HepG2 (cell line): ENCODE results near the gene DQX1. TPM values are rescaled to one million over a fixed set of nuclear protein-coding genes. Genes with fewer than 3 reads are reported as not detected.

ENCODE experiments used
- CCAR2 ChIP-seq: fragments of 200-400 bp; formaldehyde crosslinking; optimal IDR thresholded peaks from 2 replicates; pipeline ENCODE3; 2018; ENCODE audit warnings: low read depth, mild to moderate bottlenecking, low read length, moderate library complexity
- DMAP1 ChIP-seq: IDR thresholded peaks from 2 replicates; pipeline ENCODE4 v1.6.1; 2016
- ELF3 ChIP-seq: IDR thresholded peaks from 2 replicates; pipeline ENCODE4 v1.6.1; 2016; ENCODE audit warnings: missing genetic modification reagents, missing compliant biosample characterization
- KDM1A ChIP-seq: IDR thresholded peaks from 2 replicates; pipeline ENCODE4 v1.6.1; 2016; ENCODE audit warnings: missing compliant biosample characterization
- KLF12 ChIP-seq: sonication (generic); formaldehyde crosslinking; IDR thresholded peaks from 2 replicates; pipeline ENCODE4 v1.4.0; 2020; ENCODE audit warnings: missing genetic modification reagents, borderline replicate concordance
- PCBP1 ChIP-seq: fragments of 200-400 bp; formaldehyde crosslinking; IDR thresholded peaks from 2 replicates; pipeline ENCODE4 v1.6.1; 2017; ENCODE audit warnings: mild to moderate bottlenecking, low read depth, low read length, borderline replicate concordance
- PLRG1 ChIP-seq: fragments of 450-650 bp; conservative IDR thresholded peaks from 2 replicates; pipeline ENCODE4 v1.6.1; 2016
- RBFOX2 ChIP-seq: fragments of 200-400 bp; formaldehyde crosslinking; IDR thresholded peaks from 2 replicates; pipeline ENCODE4 v1.6.1; 2017; ENCODE audit warnings: low read depth, mild to moderate bottlenecking, low read length
- TCF7L2 ChIP-seq: IDR thresholded peaks from 2 replicates; pipeline ENCODE4 v1.6.1; 2011; ENCODE audit warnings: mild to moderate bottlenecking, low read depth, low read length, moderate library complexity
- TGIF2 ChIP-seq: IDR thresholded peaks from 2 replicates; pipeline ENCODE4 v1.6.1; 2016; ENCODE audit warnings: control low read depth, missing compliant biosample characterization
- ZNF138 ChIP-seq: sonication (generic); formaldehyde crosslinking; IDR thresholded peaks from 2 replicates; pipeline ENCODE4 v1.5.0; 2020; ENCODE audit warnings: mild to moderate bottlenecking, low read depth, missing genetic modification reagents
- ZNF143 ChIP-seq: sonication (generic); formaldehyde crosslinking; IDR thresholded peaks from 2 replicates; pipeline ENCODE4 v1.4.0; 2020; ENCODE audit warnings: missing genetic modification reagents
- ZNF510 ChIP-seq: sonication (generic); formaldehyde crosslinking; IDR thresholded peaks from 2 replicates; pipeline ENCODE4 v1.4.0; 2020; ENCODE audit warnings: low read depth, mild to moderate bottlenecking, missing genetic modification reagents
- ZNF777 ChIP-seq: sonication (generic); formaldehyde crosslinking; IDR thresholded peaks from 2 replicates; pipeline ENCODE4 v1.4.0; 2020; ENCODE audit warnings: missing genetic modification reagents
- ZNF788 ChIP-seq: sonication (generic); formaldehyde crosslinking; IDR thresholded peaks from 2 replicates; pipeline ENCODE4 v1.5.0; 2020; ENCODE audit warnings: mild to moderate bottlenecking, missing genetic modification reagents, borderline replicate concordance
- polyA plus RNA-seq, 8 experiments: library from polyadenylated mRNA; depleted of rRNA in 3 of 8; stranded (reverse) in 7 of 8; unstranded in 1 of 8; fragments of >200 nt; fragmentation: Illumina TruSeq in 4 of 8; extraction: Trizol in 4 of 8; gene quantifications; 2 replicates each; pipeline versions ENCODE4 v1.2.1 to v1.2.3, GENCODE V29; 2011 to 2016; ENCODE audit warnings: low read depth in 4 of 8, missing spikeins in 1 of 8, mixed read lengths in 1 of 8; ENCODE audit not compliant: insufficient read depth in 1 of 8
- total RNA-seq, 5 experiments: library from RNA; depleted of rRNA; stranded (reverse); fragments of >200 nt; fragmentation: Illumina TruSeq; extraction: Trizol; gene quantifications; 2 replicates each; pipeline ENCODE4 v1.2.3, GENCODE V29; 2016; ENCODE audit warnings: low read depth in 1 of 5
- TF ChIP-seq, protein P1 (sequence below): IDR thresholded peaks from 2 replicates; pipeline ENCODE4 v1.6.1; 2016; ENCODE audit warnings: low read depth, missing genetic modification reagents, missing compliant biosample characterization
- TF ChIP-seq, protein P2 (sequence below): sonication (generic); formaldehyde crosslinking; IDR thresholded peaks from 2 replicates; pipeline ENCODE4 v1.5.0; 2020; ENCODE audit warnings: missing genetic modification reagents
- TF ChIP-seq, protein P3 (sequence below): IDR thresholded peaks from 2 replicates; pipeline ENCODE4 v1.6.1; 2012; ENCODE audit warnings: inconsistent platforms
- TF ChIP-seq, protein P4 (sequence below): sonication (generic); IDR thresholded peaks from 2 replicates; pipeline ENCODE4 v1.6.1; 2016; ENCODE audit warnings: low read depth, borderline replicate concordance
- TF ChIP-seq, protein P5 (sequence below): IDR thresholded peaks from 2 replicates; pipeline ENCODE4 v1.6.1; 2016; ENCODE audit warnings: mild to moderate bottlenecking, missing biosample characterization, missing genetic modification reagents
- TF ChIP-seq, protein P6 (sequence below): sonication (generic); formaldehyde crosslinking; conservative IDR thresholded peaks from 2 replicates; pipeline ENCODE4 v1.5.0; 2020; ENCODE audit warnings: missing genetic modification reagents

The DQX1 gene
- total and polyA plus RNA-seq, 2 of the 13 experiments (the other 11 are each of a cell fraction or from before 2014, with no cell fraction given) = 27.6 to 89.8 TPM

DNA sequence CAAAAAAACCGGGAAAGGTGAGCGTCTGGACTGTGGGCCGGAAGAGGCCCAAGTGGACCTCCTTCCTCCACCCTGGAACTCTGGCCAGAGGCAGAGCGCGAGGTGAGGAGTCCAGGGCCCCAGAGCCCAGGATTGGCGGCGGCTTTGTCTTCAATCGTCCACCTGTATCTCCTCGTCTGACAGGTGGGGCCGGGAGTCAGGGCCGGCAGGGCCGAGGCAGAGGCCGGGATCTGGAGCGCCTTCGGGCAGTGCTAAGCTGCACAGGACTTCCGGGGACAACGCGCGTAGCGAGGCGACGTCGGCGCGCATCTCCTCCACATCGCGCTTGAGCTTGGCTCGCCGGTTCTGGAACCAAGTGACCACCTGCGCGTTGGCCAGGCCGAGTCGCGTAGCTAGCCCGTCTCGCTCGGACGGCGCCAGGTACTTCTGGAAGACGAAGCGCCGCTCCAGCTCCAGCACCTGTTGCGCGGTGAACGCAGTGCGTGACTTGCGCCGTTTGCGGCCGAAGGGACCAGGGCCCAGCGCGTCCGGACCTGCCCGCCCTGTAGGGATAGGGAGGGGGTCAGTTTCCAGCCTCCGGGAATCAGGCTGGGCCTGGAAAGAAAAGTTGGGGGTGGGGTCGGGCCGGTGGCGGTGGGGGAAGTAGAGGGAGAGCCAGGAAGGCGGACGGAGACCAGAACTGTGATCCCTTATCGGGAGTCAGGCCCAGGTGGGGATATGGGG lies 28.1 kb downstream of the DQX1 start (continued):
- TF ChIP-seq, protein P1, sequence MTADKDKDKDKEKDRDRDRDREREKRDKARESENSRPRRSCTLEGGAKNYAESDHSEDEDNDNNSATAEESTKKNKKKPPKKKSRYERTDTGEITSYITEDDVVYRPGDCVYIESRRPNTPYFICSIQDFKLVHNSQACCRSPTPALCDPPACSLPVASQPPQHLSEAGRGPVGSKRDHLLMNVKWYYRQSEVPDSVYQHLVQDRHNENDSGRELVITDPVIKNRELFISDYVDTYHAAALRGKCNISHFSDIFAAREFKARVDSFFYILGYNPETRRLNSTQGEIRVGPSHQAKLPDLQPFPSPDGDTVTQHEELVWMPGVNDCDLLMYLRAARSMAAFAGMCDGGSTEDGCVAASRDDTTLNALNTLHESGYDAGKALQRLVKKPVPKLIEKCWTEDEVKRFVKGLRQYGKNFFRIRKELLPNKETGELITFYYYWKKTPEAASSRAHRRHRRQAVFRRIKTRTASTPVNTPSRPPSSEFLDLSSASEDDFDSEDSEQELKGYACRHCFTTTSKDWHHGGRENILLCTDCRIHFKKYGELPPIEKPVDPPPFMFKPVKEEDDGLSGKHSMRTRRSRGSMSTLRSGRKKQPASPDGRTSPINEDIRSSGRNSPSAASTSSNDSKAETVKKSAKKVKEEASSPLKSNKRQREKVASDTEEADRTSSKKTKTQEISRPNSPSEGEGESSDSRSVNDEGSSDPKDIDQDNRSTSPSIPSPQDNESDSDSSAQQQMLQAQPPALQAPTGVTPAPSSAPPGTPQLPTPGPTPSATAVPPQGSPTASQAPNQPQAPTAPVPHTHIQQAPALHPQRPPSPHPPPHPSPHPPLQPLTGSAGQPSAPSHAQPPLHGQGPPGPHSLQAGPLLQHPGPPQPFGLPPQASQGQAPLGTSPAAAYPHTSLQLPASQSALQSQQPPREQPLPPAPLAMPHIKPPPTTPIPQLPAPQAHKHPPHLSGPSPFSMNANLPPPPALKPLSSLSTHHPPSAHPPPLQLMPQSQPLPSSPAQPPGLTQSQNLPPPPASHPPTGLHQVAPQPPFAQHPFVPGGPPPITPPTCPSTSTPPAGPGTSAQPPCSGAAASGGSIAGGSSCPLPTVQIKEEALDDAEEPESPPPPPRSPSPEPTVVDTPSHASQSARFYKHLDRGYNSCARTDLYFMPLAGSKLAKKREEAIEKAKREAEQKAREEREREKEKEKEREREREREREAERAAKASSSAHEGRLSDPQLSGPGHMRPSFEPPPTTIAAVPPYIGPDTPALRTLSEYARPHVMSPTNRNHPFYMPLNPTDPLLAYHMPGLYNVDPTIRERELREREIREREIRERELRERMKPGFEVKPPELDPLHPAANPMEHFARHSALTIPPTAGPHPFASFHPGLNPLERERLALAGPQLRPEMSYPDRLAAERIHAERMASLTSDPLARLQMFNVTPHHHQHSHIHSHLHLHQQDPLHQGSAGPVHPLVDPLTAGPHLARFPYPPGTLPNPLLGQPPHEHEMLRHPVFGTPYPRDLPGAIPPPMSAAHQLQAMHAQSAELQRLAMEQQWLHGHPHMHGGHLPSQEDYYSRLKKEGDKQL (CRISPR knock-in tag) = peak; percentile 13; the same call in 1 of the 2 replicates
- TF ChIP-seq KLF12 (CRISPR knock-in tag) (0 out of 2 replicates have a peak, but pooled peaks have one; percentile 32), PCBP1 (no peak), ZNF788 (CRISPR knock-in tag) (0 out of 2 replicates have a peak, but pooled peaks have one; percentile 45), ZNF143 (CRISPR knock-in tag) (no peak), TGIF2 (CRISPR knock-in tag) (no peak; the same call in 1 of the 2 replicates), ZNF510 (CRISPR knock-in tag) (no peak), ZNF138 (CRISPR knock-in tag) (peak; percentile 66; the same call in 1 of the 2 replicates), KDM1A (CRISPR knock-in tag) (no peak), PLRG1 (no peak), CCAR2 (no peak), ELF3 (0 out of 2 replicates have a peak, but pooled peaks have one; percentile 15), DMAP1 (CRISPR knock-in tag) (peak; percentile 33), TCF7L2 (no peak), RBFOX2 (peak; percentile 85), ZNF777 (CRISPR knock-in tag) (0 out of 2 replicates have a peak, but pooled peaks have one; percentile 49)
- TF ChIP-seq, protein P2, sequence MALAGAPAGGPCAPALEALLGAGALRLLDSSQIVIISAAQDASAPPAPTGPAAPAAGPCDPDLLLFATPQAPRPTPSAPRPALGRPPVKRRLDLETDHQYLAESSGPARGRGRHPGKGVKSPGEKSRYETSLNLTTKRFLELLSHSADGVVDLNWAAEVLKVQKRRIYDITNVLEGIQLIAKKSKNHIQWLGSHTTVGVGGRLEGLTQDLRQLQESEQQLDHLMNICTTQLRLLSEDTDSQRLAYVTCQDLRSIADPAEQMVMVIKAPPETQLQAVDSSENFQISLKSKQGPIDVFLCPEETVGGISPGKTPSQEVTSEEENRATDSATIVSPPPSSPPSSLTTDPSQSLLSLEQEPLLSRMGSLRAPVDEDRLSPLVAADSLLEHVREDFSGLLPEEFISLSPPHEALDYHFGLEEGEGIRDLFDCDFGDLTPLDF (CRISPR knock-in tag) = no peak
- TF ChIP-seq, protein P3, sequence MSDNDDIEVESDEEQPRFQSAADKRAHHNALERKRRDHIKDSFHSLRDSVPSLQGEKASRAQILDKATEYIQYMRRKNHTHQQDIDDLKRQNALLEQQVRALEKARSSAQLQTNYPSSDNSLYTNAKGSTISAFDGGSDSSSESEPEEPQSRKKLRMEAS = no peak
- TF ChIP-seq, protein P4, sequence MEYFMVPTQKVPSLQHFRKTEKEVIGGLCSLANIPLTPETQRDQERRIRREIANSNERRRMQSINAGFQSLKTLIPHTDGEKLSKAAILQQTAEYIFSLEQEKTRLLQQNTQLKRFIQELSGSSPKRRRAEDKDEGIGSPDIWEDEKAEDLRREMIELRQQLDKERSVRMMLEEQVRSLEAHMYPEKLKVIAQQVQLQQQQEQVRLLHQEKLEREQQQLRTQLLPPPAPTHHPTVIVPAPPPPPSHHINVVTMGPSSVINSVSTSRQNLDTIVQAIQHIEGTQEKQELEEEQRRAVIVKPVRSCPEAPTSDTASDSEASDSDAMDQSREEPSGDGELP = no peak
- TF ChIP-seq, protein P5, sequence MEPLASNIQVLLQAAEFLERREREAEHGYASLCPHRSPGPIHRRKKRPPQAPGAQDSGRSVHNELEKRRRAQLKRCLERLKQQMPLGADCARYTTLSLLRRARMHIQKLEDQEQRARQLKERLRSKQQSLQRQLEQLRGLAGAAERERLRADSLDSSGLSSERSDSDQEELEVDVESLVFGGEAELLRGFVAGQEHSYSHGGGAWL (CRISPR knock-in tag) = no peak; the same call in 1 of the 2 replicates
- TF ChIP-seq, protein P6, sequence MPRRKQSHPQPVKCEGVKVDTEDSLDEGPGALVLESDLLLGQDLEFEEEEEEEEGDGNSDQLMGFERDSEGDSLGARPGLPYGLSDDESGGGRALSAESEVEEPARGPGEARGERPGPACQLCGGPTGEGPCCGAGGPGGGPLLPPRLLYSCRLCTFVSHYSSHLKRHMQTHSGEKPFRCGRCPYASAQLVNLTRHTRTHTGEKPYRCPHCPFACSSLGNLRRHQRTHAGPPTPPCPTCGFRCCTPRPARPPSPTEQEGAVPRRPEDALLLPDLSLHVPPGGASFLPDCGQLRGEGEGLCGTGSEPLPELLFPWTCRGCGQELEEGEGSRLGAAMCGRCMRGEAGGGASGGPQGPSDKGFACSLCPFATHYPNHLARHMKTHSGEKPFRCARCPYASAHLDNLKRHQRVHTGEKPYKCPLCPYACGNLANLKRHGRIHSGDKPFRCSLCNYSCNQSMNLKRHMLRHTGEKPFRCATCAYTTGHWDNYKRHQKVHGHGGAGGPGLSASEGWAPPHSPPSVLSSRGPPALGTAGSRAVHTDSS = no peak
